MM.1S (cell line): Measurements from ENCODE around the gene MARF1.

Experiments used
- DNase-seq: peaks from one replicate; pipeline ENCODE4 v3.0.0-alpha.2; 2015
- H2AFZ ChIP-seq: fragments of 300-600 bp; sonication (generic); 2 replicates; pipeline ENCODE4 v1.6.0; 2016; ENCODE audit warnings: antibody characterized with exemption, low read length
- H3F3A ChIP-seq: fragments of 300-600 bp; sonication (generic); 2 replicates; pipeline ENCODE4 v1.6.1; 2016; ENCODE audit warnings: mild to moderate bottlenecking, antibody characterized with exemption, low read length, moderate library complexity, mixed read lengths; ENCODE audit not compliant: insufficient read depth
- H3K27ac ChIP-seq: fragments of 300-600 bp; sonication (generic); 2 replicates; pipeline ENCODE4 v1.5.1; 2016; ENCODE audit warnings: mild to moderate bottlenecking, low read length
- H3K27me3 ChIP-seq: fragments of 300-600 bp; sonication (generic); replicated peaks from 2 replicates; pipeline ENCODE4 v1.6.0; 2016; ENCODE audit warnings: low read length; ENCODE audit not compliant: insufficient read depth
- H3K36me3 ChIP-seq: fragments of 300-600 bp; sonication (generic); replicated peaks from 2 replicates; pipeline ENCODE4 v1.6.1; 2016; ENCODE audit warnings: mild to moderate bottlenecking, low read length, mixed read lengths; ENCODE audit not compliant: insufficient read depth
- H3K4me1 ChIP-seq: fragments of 300-600 bp; sonication (generic); 2 replicates; pipeline ENCODE4 v1.6.1; 2016; ENCODE audit warnings: low read length, mixed read lengths
- H3K4me2 ChIP-seq: fragments of 300-600 bp; sonication (generic); 2 replicates; pipeline ENCODE4 v1.6.0; 2016; ENCODE audit warnings: low read depth, low read length
- H3K4me3 ChIP-seq: fragments of 300-600 bp; sonication (generic); 2 replicates; pipeline ENCODE4 v1.5.1; 2016; ENCODE audit warnings: low read length, mixed read lengths
- H3K79me2 ChIP-seq: fragments of 300-600 bp; sonication (generic); 2 replicates; pipeline ENCODE4 v1.6.1; 2016; ENCODE audit warnings: mixed run types, low read length, mixed read lengths
- H3K9ac ChIP-seq: fragments of 300-600 bp; sonication (generic); 2 replicates; pipeline ENCODE4 v1.6.1; 2016; ENCODE audit warnings: low read length, mixed read lengths
- H3K9me2 ChIP-seq: fragments of 300-600 bp; sonication (generic); replicated peaks from 2 replicates; pipeline ENCODE4 v1.6.1; 2016; ENCODE audit warnings: mild to moderate bottlenecking, low read length, mixed read lengths; ENCODE audit not compliant: insufficient read depth
- H3K9me3 ChIP-seq: fragments of 300-600 bp; sonication (generic); replicated peaks from 2 replicates; pipeline ENCODE4 v1.6.1; 2016; ENCODE audit warnings: mild to moderate bottlenecking, low read length, mixed read lengths; ENCODE audit not compliant: insufficient read depth
- H4K20me1 ChIP-seq: fragments of 300-600 bp; sonication (generic); 2 replicates; pipeline ENCODE4 v1.6.1; 2016; ENCODE audit warnings: mild to moderate bottlenecking, low read length, moderate library complexity, mixed read lengths; ENCODE audit not compliant: insufficient read depth
- CTCF ChIP-seq: fragments of 300-600 bp; sonication (generic); IDR thresholded peaks from 2 replicates; pipeline ENCODE4 v1.5.1; 2016; ENCODE audit warnings: antibody characterized with exemption, low read length, mixed read lengths
- EZH2 ChIP-seq: fragments of 300-600 bp; sonication (generic); optimal IDR thresholded peaks from 2 replicates; pipeline ENCODE3; 2017; ENCODE audit warnings: low read depth, mild to moderate bottlenecking, antibody characterized with exemption, low read length, mixed read lengths
- EZH2phosphoT487 ChIP-seq: fragments of 300-600 bp; sonication (generic); IDR thresholded peaks from 2 replicates; pipeline ENCODE4 v1.6.1; 2018; ENCODE audit warnings: antibody characterized with exemption, low read length

MARF1 gene

DNA sequence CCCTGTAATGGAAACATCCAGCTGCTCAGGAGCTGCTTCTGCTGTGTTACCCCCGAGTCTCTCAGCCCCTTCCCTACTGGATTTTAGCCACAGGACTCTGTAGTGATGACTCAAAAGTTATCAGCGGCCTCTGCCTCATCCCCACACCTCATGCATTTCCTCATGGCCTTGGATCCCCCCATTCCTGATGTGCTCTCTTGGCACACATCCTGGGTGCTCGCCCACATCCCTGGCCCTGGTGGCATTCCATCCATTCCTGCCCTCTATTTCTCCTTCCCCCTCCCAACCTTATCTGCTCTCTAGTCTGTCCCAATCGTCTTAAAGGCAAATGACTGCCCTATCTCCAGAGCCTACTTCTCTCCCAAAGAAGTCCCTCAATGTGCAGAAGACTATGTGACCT is 24.6 kb downstream of the MARF1 start:
- Histone ChIP-seq H3K36me3 (0 out of 2 replicates have a peak, but pooled peaks cover 5% of the 10 kb centered on the region), H3F3A (no peaks in the 10 kb centered on the region), H3K27me3 (no peaks in the 10 kb centered on the region), H3K4me1 (no peaks in the 10 kb centered on the region), H3K9me3 (no peaks in the 10 kb centered on the region), H2AFZ (no peak overlapping the region), H3K9me2 (no peaks in the 10 kb centered on the region), H3K9ac (no peak overlapping the region), H3K4me2 (no peak overlapping the region), H3K27ac (no peak overlapping the region), H3K79me2 (no peaks in the 10 kb centered on the region), H3K4me3 (no peak overlapping the region), H4K20me1 (no peaks in the 10 kb centered on the region)
- no peak for TF ChIP-seq EZH2
- no peak for TF ChIP-seq EZH2phosphoT487
- no peak for TF ChIP-seq CTCF
- DNase-seq = no peak

- Histone ChIP-seq H2AFZ (no peak overlapping the region), H3F3A (no peaks in the 10 kb centered on the region), H3K36me3 (0 out of 2 replicates have a peak, but pooled peaks cover 5% of the 10 kb centered on the region), H3K9ac (no peak overlapping the region), H3K79me2 (no peaks in the 10 kb centered on the region), H3K4me3 (no peak overlapping the region), H3K9me2 (no peaks in the 10 kb centered on the region), H3K9me3 (no peaks in the 10 kb centered on the region), H3K4me1 (no peaks in the 10 kb centered on the region), H3K4me2 (no peak overlapping the region), H4K20me1 (no peaks in the 10 kb centered on the region), H3K27ac (no peak overlapping the region), H3K27me3 (no peaks in the 10 kb centered on the region)
- TF ChIP-seq EZH2phosphoT487 (no peak), CTCF (no peak), EZH2 (no peak)
- no peak for DNase-seq
These were observed 25.1 kb downstream of the MARF1 start for GRCh38 chr16:15617901-15618300.

GRCh38 chr16:15616475-15617165 is 26.3 kb downstream of the MARF1 start:
- Histone ChIP-seq H3F3A (no peaks in the 10 kb centered on the region), H3K79me2 (no peaks in the 10 kb centered on the region), H3K9me3 (no peaks in the 10 kb centered on the region), H3K9ac (no peak overlapping the region), H3K4me2 (no peak overlapping the region), H3K9me2 (no peaks in the 10 kb centered on the region), H4K20me1 (no peaks in the 10 kb centered on the region), H2AFZ (no peak overlapping the region), H3K27me3 (no peaks in the 10 kb centered on the region), H3K36me3 (0 out of 2 replicates have a peak, but pooled peaks cover 4% of the 10 kb centered on the region), H3K4me3 (no peak overlapping the region), H3K27ac (no peak overlapping the region), H3K4me1 (no peaks in the 10 kb centered on the region)
- DNase-seq = no peak
- no peak for TF ChIP-seq EZH2phosphoT487
- no peak for TF ChIP-seq EZH2
- TF ChIP-seq CTCF = no peak
